Heart left ventricle (tissue), 16 donors: Measurements from ENCODE around the gene ARHGAP8. TPM values are rescaled to one million over a fixed set of nuclear protein-coding genes. Genes with fewer than 3 reads are reported as not detected.

Experiments used
- ATAC-seq, 4 donors: fragments of 200-7000 bp; cut with Tn5 transposase; one replicate each; pipeline ENCODE4 v1.9.1; 2020 to 2022; ENCODE audit warnings: moderate library complexity in 4 of 4, mild to moderate bottlenecking in 3 of 4, moderate number of reproducible peaks in 1 of 4
- DNase-seq, 5 donors: peaks; one replicate each; pipeline ENCODE4 v3.0.0-alpha.2; 2020
- H3K27ac ChIP-seq, 12 donors: fragments of 200-600 bp; sonication (generic) in 4 of 12; one replicate each; pipeline versions ENCODE4 v1.5.0 to v1.8.0; 2016 to 2022; ENCODE audit warnings: mild to moderate bottlenecking in 2 of 12
- H3K27me3 ChIP-seq, 9 donors: fragments of 200-600 bp; sonication (generic) in 2 of 9; one replicate each; pipeline versions ENCODE4 v1.5.1 to v1.8.0; 2016 to 2022; ENCODE audit warnings: mild to moderate bottlenecking in 3 of 9
- H3K36me3 ChIP-seq, 9 donors: fragments of 200-600 bp; sonication (generic) in 2 of 9; one replicate each; pipeline versions ENCODE4 v1.5.0 to v1.8.0; 2018 to 2022; ENCODE audit warnings: mild to moderate bottlenecking in 2 of 9
- H3K4me1 ChIP-seq, 12 donors: fragments of 200-600 bp; sonication (generic) in 4 of 12; one replicate each; pipeline versions ENCODE4 v1.5.0 to v1.8.0; 2016 to 2022; ENCODE audit warnings: mild to moderate bottlenecking in 3 of 12
- H3K4me3 ChIP-seq, 12 donors: fragments of 200-600 bp; sonication (generic) in 4 of 12; one replicate each; pipeline versions ENCODE4 v1.5.0 to v1.8.0; 2017 to 2022; ENCODE audit warnings: mild to moderate bottlenecking in 9 of 12, moderate library complexity in 4 of 12
- H3K9me3 ChIP-seq, 12 donors: fragments of 200-600 bp; sonication (generic) in 4 of 12; one replicate each; pipeline versions ENCODE4 v1.5.0 to v1.8.0; 2016 to 2022; ENCODE audit warnings: mild to moderate bottlenecking in 1 of 12
- POLR2A ChIP-seq, 2 donors: fragments of 450-650 bp; IDR thresholded peaks; one replicate each; pipeline ENCODE4 v1.6.1; 2017; ENCODE audit warnings: antibody characterized with exemption in 2 of 2, mild to moderate bottlenecking in 2 of 2, moderate library complexity in 2 of 2
- WGBS, 4 donors: extraction: QIAGEN DNeasy Blood & Tissue Kit in 2 of 4; methylation state at CpG; one replicate each; pipeline versions ENCODE4 v1.1.5 to v1.1.7; 2013 to 2018; 5-methylcytosine and 5-hydroxymethylcytosine counted together
- intact Hi-C, 10 donors: fragments of 100-400 bp; cut with DNase I; formaldehyde crosslinking; loops; one replicate each; pipeline versions ENCODE4 v1.11.1 to v1.14.2; 2022
- polyA plus RNA-seq, 2 donors: library from polyadenylated mRNA; stranded (reverse); fragments of 200-250 nt; gene quantifications; one replicate each; pipeline ENCODE4 v1.2.3, GENCODE V29; 2013
- total RNA-seq, 9 donors: library from RNA; depleted of rRNA in 2 of 9; stranded (reverse); fragments of >200 nt in 2 of 9; fragmentation: NEBNext Ultra II Directional in 3 of 9; extraction: Animal tissue kit (Norgen Biotek cat#: 25700) in 3 of 9; gene quantifications; one replicate each; pipeline versions ENCODE4 v1.1.0 to v1.2.4, GENCODE V29; 2016 to 2023
- TF ChIP-seq, protein P1 (sequence below), 12 donors: fragments of 200-600 bp; sonication (generic) in 4 of 12; IDR thresholded peaks; one replicate each; pipeline versions ENCODE4 v1.5.0 to v1.8.0; 2018 to 2022; ENCODE audit warnings: antibody characterized with exemption in 12 of 12, mild to moderate bottlenecking in 5 of 12
- donor health status: ischemic (EF 13 %, LVEDD 7.1; RV severe dilation, severe dysfunction).
- donor health status: healthy with polysubstance abuse.
- donor health status: DM: no; HTN: yes; CAD: no.
- donor health status: DM: no; HTN: no; CAD: no.
- donor health status: ischemic (EF 25% LVEDD 6.9; RV normal size, moderate dysfunction).
- donor health status: ischemic (EF 25% LVEDD 5.7; RV mildly dilated, moderate dysfunction).
- donor health status: healthy.
- donor health status: DM: yes; HTN: yes; CAD: no.
- donor health status: ischemic (EF 35%, LVEDD 5.7; RV mildly dilated, moderate dysfunction).
- donor health status: nonischemic (EF 11% LVEDD 7.7; RV severe dilation, severe dysfunction).
- donor health status: DM: yes; HTN: yes; CAD: no.
- donor health status: PGD.
- donor health status: ischemic (EF 29% LVEDD 5.4; RV normal size, mild dysfunction).
- donor health status: nonischemic (EF 23%, LVEDD 6.1; RV moderate dilation, normal function).

The ARHGAP8 gene
- total and polyA plus RNA-seq, 11 donors: 0.08 to 1.3 (median 0.23) TPM; not detected in 7

DNA sequence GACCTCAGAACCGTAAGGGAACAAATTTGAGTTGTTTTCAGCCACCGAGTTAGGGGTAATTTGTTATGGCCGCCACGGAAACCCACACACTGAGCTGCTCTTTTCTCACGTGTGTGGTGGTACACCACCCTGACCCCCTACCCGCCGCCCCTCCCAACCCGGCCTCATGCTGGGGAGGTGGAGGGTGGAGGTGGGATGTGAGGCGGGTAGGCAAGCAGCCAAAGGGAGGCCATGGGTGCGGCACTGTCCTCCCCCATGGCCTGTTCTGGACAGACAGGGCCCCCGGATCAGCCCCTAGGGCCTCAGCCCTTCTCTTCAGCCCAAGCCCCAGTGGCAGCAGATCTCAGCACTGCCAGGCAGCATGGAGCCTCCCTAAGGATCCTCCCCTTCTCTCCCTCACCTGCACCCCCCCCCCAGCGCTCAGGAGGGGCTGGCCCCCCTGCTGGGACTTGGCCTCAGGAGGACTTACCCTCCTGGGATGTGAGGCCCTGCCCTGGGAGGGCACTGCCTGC is 42.4 kb upstream of the ARHGAP8 start:
- TF ChIP-seq, protein P1, sequence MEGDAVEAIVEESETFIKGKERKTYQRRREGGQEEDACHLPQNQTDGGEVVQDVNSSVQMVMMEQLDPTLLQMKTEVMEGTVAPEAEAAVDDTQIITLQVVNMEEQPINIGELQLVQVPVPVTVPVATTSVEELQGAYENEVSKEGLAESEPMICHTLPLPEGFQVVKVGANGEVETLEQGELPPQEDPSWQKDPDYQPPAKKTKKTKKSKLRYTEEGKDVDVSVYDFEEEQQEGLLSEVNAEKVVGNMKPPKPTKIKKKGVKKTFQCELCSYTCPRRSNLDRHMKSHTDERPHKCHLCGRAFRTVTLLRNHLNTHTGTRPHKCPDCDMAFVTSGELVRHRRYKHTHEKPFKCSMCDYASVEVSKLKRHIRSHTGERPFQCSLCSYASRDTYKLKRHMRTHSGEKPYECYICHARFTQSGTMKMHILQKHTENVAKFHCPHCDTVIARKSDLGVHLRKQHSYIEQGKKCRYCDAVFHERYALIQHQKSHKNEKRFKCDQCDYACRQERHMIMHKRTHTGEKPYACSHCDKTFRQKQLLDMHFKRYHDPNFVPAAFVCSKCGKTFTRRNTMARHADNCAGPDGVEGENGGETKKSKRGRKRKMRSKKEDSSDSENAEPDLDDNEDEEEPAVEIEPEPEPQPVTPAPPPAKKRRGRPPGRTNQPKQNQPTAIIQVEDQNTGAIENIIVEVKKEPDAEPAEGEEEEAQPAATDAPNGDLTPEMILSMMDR (IDR thresholded peaks at IDR 0.05): no peak
- TF ChIP-seq POLR2A (IDR thresholded peaks at IDR 0.05): no peak
- Histone ChIP-seq H3K27me3 (no peaks in the 10 kb centered on the region), H3K4me3 (no peak overlapping the region), H3K36me3 (no peaks in the 10 kb centered on the region), H3K27ac (no peak overlapping the region), H3K4me1 (peaks cover 0 to 7% (median 0%) of the 10 kb centered on the region in 12 donors), H3K9me3 (no peaks in the 10 kb centered on the region)
- WGBS, 4 donors: 81 to 97% (median 87%) methylated on average over 11 to 12 of the region's 12 CpGs
- intact Hi-C loops: no loop called here
- ATAC-seq (no peak), DNase-seq (no peak)

DNA sequence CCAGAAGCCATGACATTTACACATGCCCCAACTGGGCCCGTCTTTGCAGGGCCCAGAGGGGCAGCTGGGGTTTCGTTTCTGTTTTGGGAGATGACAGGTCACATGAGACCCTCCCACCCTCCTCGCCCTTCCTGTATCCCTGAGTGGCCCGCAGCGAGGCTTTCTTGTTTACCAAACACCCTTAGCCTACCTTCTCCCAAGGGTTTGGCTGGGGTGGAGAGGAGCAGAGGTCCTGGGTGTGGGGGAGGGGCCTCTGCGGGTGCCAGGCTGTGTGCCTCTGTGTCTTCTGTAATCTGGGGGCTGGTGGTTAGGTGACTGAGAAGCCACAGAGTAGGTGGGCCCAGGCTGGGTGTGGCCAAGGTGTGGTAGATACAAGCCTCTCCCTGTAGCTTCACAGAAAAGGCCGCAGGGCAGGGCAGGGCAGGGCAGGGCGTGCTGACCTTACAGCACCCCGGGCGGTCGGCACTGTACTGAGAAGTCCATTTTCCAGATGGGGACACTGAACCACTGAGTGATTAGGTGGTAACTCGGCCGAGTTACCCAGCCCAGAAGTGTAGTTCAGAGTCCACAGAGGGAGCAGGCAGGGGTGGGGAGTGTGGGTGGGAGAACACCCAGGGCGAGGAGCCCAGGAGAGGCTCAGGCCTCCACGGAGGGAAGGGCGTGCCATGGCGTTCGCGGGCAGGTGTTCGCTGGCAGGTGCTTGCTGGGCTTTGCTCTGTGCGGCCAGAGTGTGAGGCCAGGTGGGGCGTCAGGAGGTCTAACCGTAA is 41.7 kb upstream of the ARHGAP8 start:
- WGBS, 4 donors: 77 to 88% (median 79%) methylated on average over 16 to 23 of the region's 23 CpGs
- Histone ChIP-seq H3K27me3 (no peaks in the 10 kb centered on the region), H3K9me3 (no peaks in the 10 kb centered on the region), H3K4me3 (no peak overlapping the region), H3K4me1 (peaks cover 0 to 7% (median 0%) of the 10 kb centered on the region in 12 donors), H3K27ac (no peak overlapping the region), H3K36me3 (no peaks in the 10 kb centered on the region)
- ATAC-seq (peak in 1 of 4 donors; percentile 6), DNase-seq (no peak)
- TF ChIP-seq, protein P1 (IDR thresholded peaks at IDR 0.05): no peak
- TF ChIP-seq POLR2A (IDR thresholded peaks at IDR 0.05): no peak
- intact Hi-C loops: no loop called here

DNA sequence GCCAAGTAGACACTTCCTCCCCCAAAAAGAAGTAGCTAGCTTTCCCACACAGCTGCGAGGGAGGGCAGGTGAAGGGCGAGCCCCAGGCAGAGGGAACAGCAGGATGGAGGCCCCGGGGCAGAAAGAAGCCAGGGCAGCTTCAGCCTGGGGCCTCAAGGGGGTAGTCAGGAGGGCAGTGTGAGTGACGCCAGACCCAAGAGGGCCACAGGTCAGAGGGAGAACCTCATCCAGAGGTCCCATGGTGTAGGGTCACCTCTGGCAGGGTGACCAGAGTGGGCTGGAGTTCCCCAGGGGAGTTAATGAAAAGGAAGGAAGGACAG is 41.2 kb upstream of the ARHGAP8 start:
- TF ChIP-seq, protein P1 (IDR thresholded peaks at IDR 0.05): no peak
- TF ChIP-seq POLR2A (IDR thresholded peaks at IDR 0.05): no peak
- no peaks in the 10 kb centered on the region for H3K27me3 ChIP-seq
- peaks cover 0 to 7% (median 0%) of the 10 kb centered on the region in 12 donors for H3K4me1 ChIP-seq
- no peaks in the 10 kb centered on the region for H3K36me3 ChIP-seq
- no peaks in the 10 kb centered on the region for H3K9me3 ChIP-seq
- no peak overlapping the region for H3K27ac ChIP-seq
- no peak for DNase-seq
- H3K4me3 ChIP-seq: no peak overlapping the region
- 69 to 81% (median 74%) methylated on average over 4 of the region's 4 CpGs for WGBS, 4 donors
- ATAC-seq: no peak
- intact Hi-C loops: no loop called here

DNA sequence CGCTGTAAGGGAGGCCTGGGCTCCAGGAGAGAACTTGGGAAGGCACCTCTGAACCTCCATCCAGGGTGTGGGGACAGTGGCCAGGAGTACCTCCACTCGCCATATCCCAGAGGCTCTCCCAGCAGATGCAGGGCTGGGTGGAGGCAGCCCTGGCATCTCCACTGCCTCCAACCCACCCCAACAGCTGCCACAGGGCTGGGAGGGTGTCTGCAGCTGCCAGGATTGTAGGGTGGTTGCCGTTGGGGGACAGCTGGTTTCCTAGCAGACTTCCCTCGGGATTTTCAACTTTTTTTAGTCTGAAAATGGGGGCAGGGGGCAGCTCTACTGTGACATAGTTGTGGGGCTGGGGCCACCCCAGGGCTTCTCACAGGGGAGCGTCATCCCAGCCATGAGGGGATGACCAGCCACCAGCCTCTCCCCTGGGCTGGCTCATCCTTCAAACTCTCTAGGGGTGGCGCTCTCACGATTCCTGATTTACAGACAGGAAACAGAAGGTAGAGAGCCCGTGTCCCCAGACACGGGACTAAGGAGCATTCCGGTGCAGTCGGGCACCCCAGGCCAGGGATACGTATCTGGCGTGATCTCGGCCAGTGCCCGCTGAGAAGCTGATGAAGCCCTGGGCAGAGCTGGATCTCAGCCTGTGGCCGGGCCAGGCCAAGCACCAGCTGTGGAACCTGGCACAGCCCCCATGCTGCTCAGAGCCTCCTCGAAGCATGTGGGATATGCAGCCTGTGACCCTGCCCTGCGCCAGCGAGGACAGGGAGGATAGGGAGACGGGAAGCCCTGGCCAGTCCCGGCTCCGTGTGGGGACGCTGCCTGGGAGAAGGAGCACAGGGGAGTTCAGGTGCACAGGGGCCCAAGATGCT is 40.5 kb upstream of the ARHGAP8 start:
- H3K9me3 ChIP-seq: no peaks in the 10 kb centered on the region
- WGBS, 4 donors: 77 to 86% (median 84%) methylated on average over 21 to 23 of the region's 23 CpGs
- intact Hi-C loops: no loop called here

More for the DNA sequence above, 40.5 kb upstream of the ARHGAP8 start:
- no peaks in the 10 kb centered on the region for H3K36me3 ChIP-seq
- H3K4me1 ChIP-seq: peaks cover 0 to 7% (median 0%) of the 10 kb centered on the region in 12 donors
- H3K27ac ChIP-seq: no peak overlapping the region
- TF ChIP-seq, protein P1 (IDR thresholded peaks at IDR 0.05): no peak
- no peak for TF ChIP-seq POLR2A (IDR thresholded peaks at IDR 0.05)
- no peak overlapping the region for H3K4me3 ChIP-seq
- no peak for DNase-seq
- no peak for ATAC-seq
- H3K27me3 ChIP-seq: no peaks in the 10 kb centered on the region
